ENCODE results near the gene MBD6.
"Not testable (repeated sequence)": the region's sequence is repeated elsewhere in the genome, so short reads cannot be mapped to it uniquely, and the experiment has no call there.

MBD6 gene

GRCh38 chr12:57549909-57550640, 27.5 kb downstream of the MBD6 start, which contains the start of gene KIF5A:
Gene KIF5A, plus strand, starts transcription at chr12:57550044. Its CDS starts 228 bp downstream, at chr12:57550272.
- peak; percentile 35 for DNase-seq

- no peak for DNase-seq
Measured at GRCh38 chr12:57550641-57551549, 28.3 kb downstream of the MBD6 start.

- no peak for DNase-seq
Measured at GRCh38 chr12:57551637-57552305, 29.1 kb downstream of the MBD6 start.

GRCh38 chr12:57552306-57552651, 29.7 kb downstream of the MBD6 start:
- DNase-seq = no peak

GRCh38 chr12:57552835-57553313, 30.2 kb downstream of the MBD6 start:
- DNase-seq = no peak

- DNase-seq = no peak
Measured at GRCh38 chr12:57553343-57554202, 30.9 kb downstream of the MBD6 start.

- DNase-seq = no peak
Measured at GRCh38 chr12:57554453-57554852, 31.8 kb downstream of the MBD6 start.

- DNase-seq = no peak
Measured at GRCh38 chr12:57554897-57555296, 32.3 kb downstream of the MBD6 start.

- no peak for DNase-seq
Measured at GRCh38 chr12:57558864-57559263, 36.2 kb downstream of the MBD6 start.

GRCh38 chr12:57560516-57560915, 37.9 kb downstream of the MBD6 start:
- no peak for DNase-seq

GRCh38 chr12:57561117-57561516, 38.5 kb downstream of the MBD6 start:
- DNase-seq = not testable (repeated sequence)

- DNase-seq = no peak
Measured at GRCh38 chr12:57563358-57563757, 40.7 kb downstream of the MBD6 start.

- no peak for DNase-seq
Measured at GRCh38 chr12:57564178-57564740, 41.6 kb downstream of the MBD6 start.

- no peak for DNase-seq
Measured at GRCh38 chr12:57568838-57569237, 46.2 kb downstream of the MBD6 start.

GRCh38 chr12:57569858-57570257, 47.2 kb downstream of the MBD6 start:
- DNase-seq = no peak

- not testable (repeated sequence) for DNase-seq
Measured at GRCh38 chr12:57570438-57570837, 47.8 kb downstream of the MBD6 start.

- DNase-seq = no peak
Measured at GRCh38 chr12:57571926-57572762, 49.5 kb downstream of the MBD6 start.

GRCh38 chr12:57574795-57575194, 52.2 kb downstream of the MBD6 start:
- DNase-seq = no peak

GRCh38 chr12:57575771-57576612, 53.4 kb downstream of the MBD6 start:
- no peak for DNase-seq

GRCh38 chr12:57576613-57577160, 54.1 kb downstream of the MBD6 start:
- no peak for DNase-seq

All from activated gamma-delta T cell (primary cell).